Activated gamma-delta T cell treated with Interleukin-2 at 50 U/mL for 16 hours (primary cell): ENCODE results near the gene ZNF30.
"Not testable (repeated sequence)": the region's sequence is repeated elsewhere in the genome, so short reads cannot be mapped to it uniquely, and the experiment has no call there.

Source experiments
- DNase-seq: peaks from one replicate; pipeline ENCODE4 v3.0.0-alpha.2; 2020

Gene ZNF30

GRCh38 chr19:34926685-34927375 lies at the start of gene ZNF30:
ZNF30 (plus strand) TSS chr19:34926903; CDS start chr19:34929948, 3,045 bp downstream.
- DNase-seq = peak; percentile 81

GRCh38 chr19:34879563-34879962 lies 47.1 kb upstream of the ZNF30 start:
- DNase-seq = no peak

GRCh38 chr19:34880034-34880433 lies 46.7 kb upstream of the ZNF30 start:
- no peak for DNase-seq

DNA sequence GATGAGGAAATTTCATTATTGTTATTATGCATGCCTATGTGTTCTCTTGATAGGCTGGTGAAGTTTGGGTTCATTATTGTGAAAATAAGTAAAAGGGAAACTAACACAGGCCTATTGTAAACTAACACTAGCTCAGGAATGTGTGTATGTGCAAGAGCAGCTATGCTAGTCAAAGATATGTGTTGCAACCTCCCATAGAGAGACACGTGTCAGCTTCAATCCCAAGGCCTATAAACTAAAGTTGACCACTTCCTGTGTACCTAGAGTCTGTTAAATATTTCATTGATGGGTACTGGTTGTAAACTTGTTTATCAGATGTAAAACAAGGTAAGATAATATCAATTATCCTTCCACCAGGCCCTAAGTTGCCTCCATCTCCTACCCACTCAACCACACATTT lies 44.7 kb upstream of the ZNF30 start:
- DNase-seq = no peak

GRCh38 chr19:34888091-34888490 lies 38.6 kb upstream of the ZNF30 start:
- DNase-seq = no peak

GRCh38 chr19:34900245-34900644 lies 26.5 kb upstream of the ZNF30 start:
- no peak for DNase-seq

- DNase-seq = no peak
Observed at GRCh38 chr19:34904664-34905527, 21.8 kb upstream of the ZNF30 start.

DNA sequence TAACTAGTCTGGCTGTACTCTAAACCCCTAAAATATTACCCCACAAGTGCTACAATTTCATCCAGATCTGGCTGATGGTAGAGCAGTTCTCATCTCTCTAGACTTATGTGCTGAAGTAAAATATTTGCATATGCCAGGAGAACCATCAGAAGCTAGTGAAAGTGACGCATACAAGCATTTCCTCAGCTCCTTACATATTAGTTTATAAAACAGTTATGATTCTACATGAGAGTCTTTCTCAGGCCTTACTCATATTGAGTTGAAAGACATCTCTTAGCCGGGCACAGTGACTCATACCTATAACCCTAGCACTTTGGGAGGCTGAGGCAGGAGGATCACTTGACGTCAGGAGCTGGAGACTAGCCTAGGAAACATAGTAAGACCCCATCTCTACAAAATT lies 15.9 kb upstream of the ZNF30 start:
- no peak for DNase-seq

DNA sequence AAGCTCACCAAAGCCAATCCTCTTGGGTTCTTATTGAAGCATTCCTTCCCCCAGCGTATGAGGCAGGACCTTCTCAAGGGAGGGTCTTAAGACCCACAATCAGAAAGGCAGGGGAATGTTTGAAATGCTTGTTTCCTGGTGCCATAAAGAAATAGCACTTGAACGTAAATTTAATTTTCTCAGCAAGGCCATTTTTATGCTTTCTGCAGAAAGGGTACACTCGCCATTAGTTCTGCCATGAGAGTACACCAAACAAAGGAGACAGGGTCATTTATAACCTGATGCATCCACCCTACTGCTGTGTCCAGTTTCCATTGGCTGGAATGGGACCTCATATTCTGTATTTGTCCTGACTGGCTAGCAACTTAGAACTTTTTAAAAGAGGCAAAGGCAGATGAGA lies 9.6 kb upstream of the ZNF30 start:
- DNase-seq = not testable (repeated sequence)

- DNase-seq = no peak
Observed at GRCh38 chr19:34918190-34918589, 8.5 kb upstream of the ZNF30 start.

DNA sequence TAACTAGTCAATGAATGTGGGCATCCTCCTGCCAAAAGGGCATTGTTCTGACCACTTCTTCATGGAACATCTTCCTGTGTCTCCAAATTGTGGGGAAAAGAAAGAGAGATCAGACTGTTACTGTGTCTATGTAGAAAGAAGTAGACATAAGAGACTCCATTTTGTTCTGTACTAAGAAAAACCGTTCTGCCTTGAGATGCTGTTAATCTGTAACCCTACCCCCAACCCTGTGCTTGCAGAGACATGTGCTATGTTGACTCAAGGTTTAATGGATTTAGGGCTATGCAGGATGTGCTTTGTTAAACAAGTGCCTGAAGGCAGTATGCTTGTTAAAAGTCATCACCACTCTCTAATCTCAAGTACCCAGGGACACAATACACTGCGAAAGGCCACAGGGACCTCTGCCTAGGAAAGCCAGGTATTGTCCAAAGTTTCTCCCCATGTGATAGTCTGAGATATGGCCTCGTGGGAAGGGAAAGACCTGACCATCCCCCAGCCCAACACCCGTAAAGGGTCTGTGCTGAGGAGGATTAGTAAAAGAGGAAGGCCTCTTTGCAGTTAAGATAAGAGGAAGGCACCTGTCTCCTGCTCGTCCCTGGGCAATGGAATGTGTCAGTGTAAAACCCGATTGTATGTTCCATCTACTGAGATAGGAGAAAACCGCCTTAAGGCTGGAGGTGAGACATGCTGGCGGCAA lies 6.5 kb upstream of the ZNF30 start:
- DNase-seq = not testable (repeated sequence)

GRCh38 chr19:34925278-34925855 lies 1.3 kb upstream of the ZNF30 start:
- DNase-seq = no peak

GRCh38 chr19:34926361-34926684 lies 380 bp upstream of the ZNF30 start:
- DNase-seq = no peak

DNA sequence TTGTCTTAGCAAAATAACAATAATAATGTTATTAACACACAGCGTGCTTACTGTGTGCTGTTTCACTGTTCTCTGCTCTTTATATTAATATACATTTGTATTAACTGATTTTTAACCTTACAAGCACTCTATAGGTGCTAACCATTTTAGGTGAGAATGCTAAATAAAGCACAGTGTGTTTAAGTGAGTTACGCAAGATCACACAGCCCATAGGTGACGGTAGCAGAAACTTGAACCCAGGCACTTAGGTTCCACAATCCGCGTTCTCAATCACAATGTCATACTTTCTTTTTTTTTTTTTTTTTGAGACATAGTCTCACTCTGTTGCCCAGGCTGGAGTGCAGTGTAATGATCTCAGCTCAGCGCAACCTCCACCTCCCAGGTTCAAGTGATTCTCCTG lies 5.8 kb downstream of the ZNF30 start:
- DNase-seq = no peak

GRCh38 chr19:34936184-34936583 lies 9.5 kb downstream of the ZNF30 start:
- DNase-seq = no peak

DNA sequence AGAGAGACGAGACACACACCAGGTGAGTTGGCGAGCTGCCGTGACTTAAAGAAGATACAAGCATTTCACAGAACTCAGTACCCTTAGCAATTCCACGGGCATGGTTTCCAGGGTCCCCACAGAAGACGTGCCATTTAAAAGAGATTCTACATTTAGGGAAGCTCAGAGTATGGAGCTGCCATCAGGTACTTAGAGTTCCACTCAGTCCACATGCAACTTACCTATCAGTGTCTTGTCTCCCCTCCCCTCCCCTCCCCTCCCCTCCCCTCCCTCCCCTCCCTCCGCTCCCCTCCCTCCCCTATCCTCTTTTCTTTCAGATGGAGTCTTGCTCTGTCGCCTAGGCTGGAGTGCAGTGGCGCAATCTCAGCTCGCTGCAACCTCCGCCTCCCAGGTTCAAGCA lies 12.2 kb downstream of the ZNF30 start:
- DNase-seq = no peak

DNA sequence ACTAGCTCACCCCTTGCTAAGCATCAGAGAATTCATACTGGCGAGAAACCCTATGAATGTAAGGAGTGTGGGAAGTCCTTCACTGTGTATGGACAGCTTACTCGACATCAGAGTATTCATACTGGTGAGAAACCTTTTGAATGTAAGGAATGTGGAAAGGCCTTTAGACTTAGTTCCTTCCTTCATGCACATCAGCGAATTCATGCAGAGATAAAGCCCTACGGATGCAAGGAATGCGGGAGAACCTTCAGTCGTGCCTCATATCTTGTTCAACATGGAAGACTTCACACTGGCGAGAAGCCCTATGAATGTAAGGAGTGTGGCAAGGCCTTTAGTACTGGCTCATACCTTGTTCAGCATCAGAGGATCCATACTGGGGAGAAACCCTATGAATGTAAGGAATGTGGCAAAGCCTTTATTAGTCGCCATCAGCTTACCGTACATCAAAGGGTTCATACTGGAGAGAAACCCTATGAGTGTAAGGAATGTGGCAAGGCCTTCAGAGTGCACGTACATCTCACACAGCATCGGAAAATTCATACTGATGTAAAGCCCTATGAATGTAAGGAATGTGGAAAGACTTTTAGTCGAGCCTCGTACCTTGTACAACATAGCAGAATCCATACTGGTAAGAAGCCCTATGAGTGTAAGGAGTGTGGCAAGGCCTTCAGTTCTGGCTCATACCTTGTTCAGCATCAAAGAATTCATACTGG lies 17.3 kb downstream of the ZNF30 start:
- DNase-seq = no peak

GRCh38 chr19:34953092-34953491 lies 26.4 kb downstream of the ZNF30 start:
- no peak for DNase-seq

- no peak for DNase-seq
Observed at GRCh38 chr19:34957830-34958751, 31.4 kb downstream of the ZNF30 start.

GRCh38 chr19:34959021-34959420 lies 32.3 kb downstream of the ZNF30 start:
- DNase-seq = no peak

DNA sequence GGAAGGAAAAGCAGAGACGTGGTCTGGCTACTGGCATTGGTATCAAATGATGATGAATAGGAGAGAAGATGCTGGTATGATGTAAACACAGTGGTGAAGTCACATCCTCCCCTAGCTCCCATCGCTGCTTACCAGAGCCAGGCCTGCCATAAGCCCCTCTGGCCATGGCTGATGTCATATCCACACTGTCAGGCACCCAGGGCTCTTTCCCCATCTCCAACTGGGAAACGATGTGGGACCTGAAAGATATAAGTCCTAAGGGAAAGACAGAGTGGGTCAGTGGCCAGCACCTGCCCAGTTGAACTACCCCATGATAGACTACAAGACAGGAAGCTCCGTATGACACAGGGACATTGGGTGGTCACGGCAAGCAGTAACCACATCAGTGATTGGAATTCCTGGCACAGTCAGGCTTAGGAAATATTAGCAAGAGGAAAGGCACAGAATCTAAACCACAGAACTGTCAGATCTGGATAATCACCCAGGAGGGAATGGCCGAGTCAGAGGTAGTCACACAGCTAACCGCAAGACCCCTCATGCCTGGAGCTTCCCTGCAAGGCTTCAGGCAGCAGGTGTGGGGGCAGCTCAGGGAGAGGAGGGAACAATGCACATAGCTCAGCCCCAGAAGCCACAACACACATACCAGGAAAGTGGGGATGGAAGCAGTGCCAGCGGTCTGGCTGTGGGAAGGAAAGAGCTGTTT lies 33.6 kb downstream of the ZNF30 start:
- DNase-seq = no peak
